ENCODE data around the gene SND1. TPM values are rescaled to one million over a fixed set of nuclear protein-coding genes. Genes with fewer than 3 reads are reported as not detected.

SND1 gene
- total and polyA plus RNA-seq, 2 donors (not counting 1 experiment from before 2014, with no cell fraction given) = 44.4 to 165 TPM

GRCh38 chr7:128037880-128038619 is 386.1 kb downstream of the SND1 start:
- Histone ChIP-seq H3K36me3 (replicated peaks in 1 of 2; ENCODE audit: control extremely low read depth in 1 of 2, control insufficient read depth in 1 of 2, extremely low read depth in 1 of 2, insufficient read depth in 2 of 2, low read length in 1 of 2) (peaks cover 0 to 15% of the 10 kb centered on the region in 2 experiments), H2AFZ (ENCODE audit: insufficient read depth, low read depth, low read length, poor library complexity, severe bottlenecking) (no peak overlapping the region), H3K4me2 (replicated peaks; ENCODE audit: low read depth, low read length, poor library complexity, severe bottlenecking) (no peak overlapping the region), H4K20me1 (ENCODE audit: control insufficient read depth, insufficient read depth, low read length, poor library complexity, severe bottlenecking) (peaks cover 15% of the 10 kb centered on the region), H3K4me1 (ENCODE audit: control insufficient read depth in 2 of 2, insufficient read depth in 2 of 2, low read length in 2 of 2) (peaks cover 3 to 23% of the 10 kb centered on the region in 2 donors), H3K27me3 (replicated peaks in 1 of 4; ENCODE audit: control extremely low read depth in 1 of 4, control insufficient read depth in 3 of 4, insufficient read depth in 4 of 4, low read length in 3 of 4) (peaks cover 0 to 4% (median 0%) of the 10 kb centered on the region in 4 experiments), H3K9ac (ENCODE audit: low read length) (no peak overlapping the region), H3K9me3 (ENCODE audit: control extremely low read depth in 1 of 3, control insufficient read depth in 2 of 3, insufficient read depth in 1 of 3, low read length in 2 of 3) (no peaks in the 10 kb centered on the region), H3K27ac (ENCODE audit: low read length in 2 of 2) (no peak overlapping the region), H3K79me2 (ENCODE audit: control insufficient read depth, insufficient read depth, low read length) (peaks cover 3% of the 10 kb centered on the region), H3K4me3 (ENCODE audit: control extremely low read depth in 1 of 5, extremely low read depth in 1 of 5, insufficient read depth in 1 of 5, low read depth in 2 of 5, low read length in 4 of 5) (no peak overlapping the region)
- TF ChIP-seq EZH2 (IDR thresholded peaks at IDR 0.05; ENCODE audit: borderline replicate concordance, insufficient read depth, low read depth, low read length, poor library complexity, severe bottlenecking) (no peak), CTCF (IDR thresholded peaks at IDR 0.05) (no peak)
- DNase-seq = no peak
- no CpG with 5 or more reads among the region's 8 CpGs for WGBS (ENCODE audit: insufficient coverage)
- Mint-ChIP-seq H3K27ac (no peak overlapping the region), H3K4me1 (peaks cover 28% of the 10 kb centered on the region), H3K4me3 (no peak overlapping the region), H3K9me3 (ENCODE audit: insufficient read depth) (no peaks in the 10 kb centered on the region), H3K27me3 (no peaks in the 10 kb centered on the region)
- CTCF ChIA-PET = interaction anchor here (1.3 to 1.5 kb wide), 3 partner anchors 21 to 172 kb away, joined by 3 to 6 read pairs (median 4); no protein-coding TSS in a partner anchor
- POLR2A ChIA-PET = interaction anchor here (0.6 kb wide), 1 partner anchor 1716 kb away, joined by 4 read pairs; no protein-coding TSS in a partner anchor
- intact Hi-C loops (cut with micrococcal nuclease) = loop anchor here (10.0 kb wide), 1 partner anchor 123 kb away; no protein-coding TSS in a partner anchor
- no peak for ATAC-seq (ENCODE audit: low read depth)

DNA sequence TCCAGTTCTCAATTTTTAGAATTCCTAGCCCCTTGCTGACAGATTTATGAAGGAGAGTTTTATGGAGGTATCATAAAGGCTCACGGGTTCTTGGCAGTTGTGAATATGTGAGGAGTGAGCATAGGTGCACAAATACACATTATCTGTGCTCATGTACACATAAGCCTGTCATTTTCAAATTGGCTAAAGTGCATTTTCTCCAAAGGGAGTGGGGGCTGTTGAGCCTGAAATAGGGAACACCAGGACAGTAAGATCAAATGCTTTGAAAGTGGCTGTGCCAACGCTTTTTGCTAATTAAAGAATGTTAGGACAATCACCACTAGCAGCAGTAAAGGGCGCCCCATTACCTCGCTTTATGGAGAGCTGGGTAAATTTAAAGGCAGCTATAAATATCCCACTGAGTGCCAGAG is 387.6 kb downstream of the SND1 start:
- H3K4me1 Mint-ChIP-seq = peaks cover 32% of the 10 kb centered on the region
- Histone ChIP-seq H3K27me3 (replicated peaks in 1 of 4; ENCODE audit: control extremely low read depth in 1 of 4, control insufficient read depth in 3 of 4, insufficient read depth in 4 of 4, low read length in 3 of 4) (no peaks in the 10 kb centered on the region), H3K4me1 (ENCODE audit: control insufficient read depth in 2 of 2, insufficient read depth in 2 of 2, low read length in 2 of 2) (peaks cover 8 to 26% of the 10 kb centered on the region in 2 donors), H3K4me3 (ENCODE audit: control extremely low read depth in 1 of 5, extremely low read depth in 1 of 5, insufficient read depth in 1 of 5, low read depth in 2 of 5, low read length in 4 of 5) (no peak overlapping the region), H3K9me3 (ENCODE audit: control extremely low read depth in 1 of 3, control insufficient read depth in 2 of 3, insufficient read depth in 1 of 3, low read length in 2 of 3) (no peaks in the 10 kb centered on the region), H3K4me2 (replicated peaks; ENCODE audit: low read depth, low read length, poor library complexity, severe bottlenecking) (no peak overlapping the region), H3K36me3 (replicated peaks in 1 of 2; ENCODE audit: control extremely low read depth in 1 of 2, control insufficient read depth in 1 of 2, extremely low read depth in 1 of 2, insufficient read depth in 2 of 2, low read length in 1 of 2) (peaks cover 0 to 15% of the 10 kb centered on the region in 2 experiments), H4K20me1 (ENCODE audit: control insufficient read depth, insufficient read depth, low read length, poor library complexity, severe bottlenecking) (no peaks in the 10 kb centered on the region), H3K27ac (ENCODE audit: low read length in 2 of 2) (no peak overlapping the region), H3K79me2 (ENCODE audit: control insufficient read depth, insufficient read depth, low read length) (no peaks in the 10 kb centered on the region), H2AFZ (ENCODE audit: insufficient read depth, low read depth, low read length, poor library complexity, severe bottlenecking) (no peak overlapping the region), H3K9ac (ENCODE audit: low read length) (no peak overlapping the region)
- ATAC-seq (ENCODE audit: low read depth) (no peak), DNase-seq (no peak)
- intact Hi-C loops (cut with micrococcal nuclease) = loop anchor here (10.0 kb wide), 1 partner anchor 125 kb away; no protein-coding TSS in a partner anchor
- no peaks in the 10 kb centered on the region for H3K27me3 Mint-ChIP-seq
- H3K4me3 Mint-ChIP-seq = no peak overlapping the region
- WGBS (ENCODE audit: insufficient coverage) = 100% methylated on average over 3 of the region's 4 CpGs
- POLR2A ChIA-PET = no interaction called here
- CTCF ChIA-PET = interaction anchor here (1.3 kb wide), 2 partner anchors 169 to 170 kb away, joined by 3 to 6 read pairs; no protein-coding TSS in a partner anchor
- H3K27ac Mint-ChIP-seq = no peak overlapping the region
- no peaks in the 10 kb centered on the region for H3K9me3 Mint-ChIP-seq (ENCODE audit: insufficient read depth)
- TF ChIP-seq CTCF (IDR thresholded peaks at IDR 0.05) (no peak), EZH2 (IDR thresholded peaks at IDR 0.05; ENCODE audit: borderline replicate concordance, insufficient read depth, low read depth, low read length, poor library complexity, severe bottlenecking) (no peak)

All from B cell (primary cell).